GM12892 (cell line): Measurements from ENCODE around the gene CDC14B.
"Not testable (repeated sequence)": the region's sequence is repeated elsewhere in the genome, so short reads cannot be mapped to it uniquely, and the experiment has no call there.

ENCODE experiments used
- DNase-seq: peaks from one replicate; pipeline ENCODE4 v3.0.0; 2011; ENCODE audit not compliant: insufficient read length
- FAIRE-seq: peaks from 2 replicates; lab custom pipeline; 2011; peaks lifted over from hg19 to GRCh38; lab: Jason Lieb, UNC
- POLR2A ChIP-seq: IDR thresholded peaks from 2 replicates; pipeline ENCODE4 v1.6.1; 2011; ENCODE audit warnings: low read depth, low read length, control low read depth
- POLR2AphosphoS5 ChIP-seq: IDR thresholded peaks from 2 replicates; pipeline ENCODE4 v1.6.1; 2011; ENCODE audit warnings: low read depth, low read length, control low read depth
- TAF1 ChIP-seq: IDR thresholded peaks from 2 replicates; pipeline ENCODE4 v1.6.1; 2011; ENCODE audit warnings: low read depth, mild to moderate bottlenecking, control low read depth, low read length, borderline replicate concordance

Gene CDC14B

GRCh38 chr9:96515621-96516470 is 103.8 kb downstream of the CDC14B start:
- TF ChIP-seq POLR2AphosphoS5: no peak
- no peak for TF ChIP-seq TAF1
- no peak for TF ChIP-seq POLR2A
- DNase-seq (no peak), FAIRE-seq (peak; percentile 30)

DNA sequence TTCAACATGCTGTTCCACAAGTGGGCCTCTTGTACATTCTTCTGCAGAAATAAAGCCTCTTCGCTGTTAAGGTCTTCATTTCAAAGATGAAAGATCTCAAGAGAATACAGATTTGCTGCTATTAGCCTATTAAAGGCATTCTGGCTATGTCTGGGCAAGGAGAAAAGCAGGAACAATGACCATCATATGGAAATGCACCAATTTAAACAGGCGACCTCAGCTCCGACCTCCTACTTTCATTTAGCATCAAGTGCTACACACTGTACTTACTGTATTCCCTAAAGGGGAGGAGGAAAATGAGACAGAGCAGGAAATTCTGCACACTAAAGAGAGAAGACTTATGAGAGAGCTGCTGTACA is 104.9 kb downstream of the CDC14B start:
- FAIRE-seq (no peak), DNase-seq (no peak)
- TF ChIP-seq POLR2A (no peak), POLR2AphosphoS5 (no peak), TAF1 (no peak)

- no peak for FAIRE-seq
- DNase-seq: no peak
- TF ChIP-seq TAF1 (no peak), POLR2AphosphoS5 (no peak), POLR2A (no peak)
Measured at GRCh38 chr9:96514108-96514799, 105.4 kb downstream of the CDC14B start.

DNA sequence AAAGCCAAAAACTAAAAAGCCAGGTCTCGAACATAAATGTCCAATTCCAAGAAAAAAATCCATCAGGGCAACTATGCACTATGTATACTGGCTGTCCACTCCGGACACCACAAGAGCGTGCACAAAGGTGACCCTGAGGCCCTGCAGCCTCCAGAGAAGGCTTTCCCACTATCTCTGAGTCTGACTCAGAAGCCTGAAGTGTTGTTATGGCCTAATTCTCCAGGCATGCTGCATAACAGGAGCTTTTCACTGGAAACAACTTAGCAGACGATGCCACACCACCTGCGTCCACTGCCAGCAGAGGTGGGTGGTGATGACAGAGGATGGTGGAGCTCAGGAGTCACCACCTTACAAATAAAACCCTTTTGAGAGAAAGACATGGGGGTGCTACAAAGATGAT is 106.0 kb downstream of the CDC14B start:
- DNase-seq (no peak), FAIRE-seq (no peak)
- TF ChIP-seq POLR2AphosphoS5 (no peak), POLR2A (no peak), TAF1 (no peak)

- no peak for FAIRE-seq
- DNase-seq: no peak
- TF ChIP-seq TAF1 (no peak), POLR2AphosphoS5 (no peak), POLR2A (no peak)
Measured at GRCh38 chr9:96512240-96512639, 107.4 kb downstream of the CDC14B start.

DNA sequence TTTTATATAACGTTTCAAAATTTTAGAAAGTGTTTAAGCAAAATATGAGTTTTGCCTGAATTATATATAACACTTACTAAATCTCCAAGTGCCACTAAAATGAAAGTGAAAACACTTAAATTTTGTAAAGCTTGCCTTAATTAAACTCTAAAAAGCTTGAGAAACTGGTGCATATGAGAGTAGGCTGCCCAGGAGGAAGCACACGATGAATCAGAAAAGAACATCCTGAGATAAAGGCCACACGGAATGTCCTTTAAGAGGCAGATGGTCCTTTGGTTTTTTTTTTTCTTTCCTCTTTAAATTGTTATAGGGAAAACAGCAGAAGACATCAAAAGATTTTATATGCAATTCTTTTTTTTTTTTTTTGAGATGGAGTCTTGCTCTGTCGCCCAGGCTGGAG is 109.4 kb downstream of the CDC14B start:
- DNase-seq: no peak

DNA sequence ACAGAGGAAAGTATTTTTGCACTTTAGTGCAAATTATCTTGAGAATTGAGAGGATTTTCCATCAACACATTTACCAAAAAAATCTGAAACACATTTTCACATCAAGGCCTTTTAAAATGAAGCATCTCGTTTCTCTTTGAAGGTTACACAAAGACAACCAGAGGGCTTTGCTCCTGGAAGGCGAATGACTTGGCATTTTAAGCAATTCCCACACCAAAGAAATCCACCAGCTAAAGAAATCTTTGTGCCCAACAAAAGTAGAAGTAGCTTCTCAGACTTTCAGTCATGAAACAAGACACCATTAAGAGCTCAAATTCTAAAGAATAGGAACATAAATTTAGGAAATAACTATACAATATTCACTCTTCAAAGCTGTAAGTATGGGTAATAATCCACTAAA is 109.8 kb downstream of the CDC14B start:
- DNase-seq: no peak
- no peak for FAIRE-seq
- TF ChIP-seq TAF1 (no peak), POLR2A (no peak)

More for the DNA sequence above, 109.4 kb downstream of the CDC14B start:
- no peak for TF ChIP-seq TAF1
- no peak for TF ChIP-seq POLR2A
- no peak for TF ChIP-seq POLR2AphosphoS5
- no peak for FAIRE-seq

GRCh38 chr9:96509026-96509425 is 110.6 kb downstream of the CDC14B start:
- no peak for FAIRE-seq
- TF ChIP-seq POLR2A: no peak
- TF ChIP-seq POLR2AphosphoS5: no peak
- TF ChIP-seq TAF1: no peak

GRCh38 chr9:96508227-96508940 is 111.3 kb downstream of the CDC14B start:
- FAIRE-seq: no peak
- no peak for TF ChIP-seq POLR2A
- TF ChIP-seq TAF1: no peak
- TF ChIP-seq POLR2AphosphoS5: no peak

More at GRCh38 chr9:96509026-96509425, 110.6 kb downstream of the CDC14B start:
- no peak for DNase-seq

DNA sequence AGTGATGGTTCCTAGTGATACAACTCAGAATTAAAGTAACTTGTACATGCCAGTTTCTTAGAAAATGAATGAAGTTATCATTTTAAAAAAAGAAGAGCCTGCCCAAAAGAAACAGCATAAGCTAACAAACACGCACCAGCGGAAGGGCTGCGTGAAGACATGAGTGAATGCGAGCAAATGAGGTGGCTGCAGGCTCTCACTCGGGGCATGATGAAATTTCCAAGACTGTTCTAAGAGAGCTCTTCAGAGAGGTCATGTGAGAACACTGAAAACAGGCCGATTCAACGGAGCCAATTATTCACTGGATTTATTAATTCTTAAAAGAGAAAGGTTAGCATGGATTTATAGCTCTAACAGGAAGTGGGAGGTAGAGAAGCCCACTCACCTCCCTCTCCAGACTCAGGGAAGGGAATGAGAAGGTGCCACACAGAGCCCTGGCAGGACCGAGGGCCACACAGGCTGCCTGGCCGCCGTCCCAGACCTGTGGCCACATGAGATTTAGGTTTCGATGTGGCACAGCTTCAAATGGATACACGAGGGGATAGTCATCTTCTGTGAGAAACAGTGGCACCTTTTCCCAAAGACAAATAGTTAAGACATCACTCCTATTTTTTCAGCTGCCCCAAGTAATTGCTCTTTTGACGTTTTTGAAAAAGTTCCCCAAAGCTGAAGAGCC is 114.2 kb downstream of the CDC14B start:
- DNase-seq: no peak
- FAIRE-seq: no peak
- TF ChIP-seq POLR2AphosphoS5: no peak
- no peak for TF ChIP-seq POLR2A
- no peak for TF ChIP-seq TAF1

More at GRCh38 chr9:96508227-96508940, 111.3 kb downstream of the CDC14B start:
- DNase-seq: no peak

GRCh38 chr9:96503918-96504317 is 115.7 kb downstream of the CDC14B start:
- TF ChIP-seq POLR2A: no peak
- no peak for TF ChIP-seq POLR2AphosphoS5
- no peak for TF ChIP-seq TAF1
- DNase-seq (no peak), FAIRE-seq (no peak)

- not testable (repeated sequence) for FAIRE-seq, DNase-seq
Measured at GRCh38 chr9:96503374-96503748, 116.3 kb downstream of the CDC14B start.
